ENCODE measurements around the gene EFCAB6.

- no peak for TF ChIP-seq EZH2 (IDR thresholded peaks at IDR 0.05; ENCODE audit: borderline replicate concordance, insufficient read depth, low read depth, low read length, poor library complexity, severe bottlenecking)
- TF ChIP-seq CTCF (IDR thresholded peaks at IDR 0.05), result no peak
Observed at GRCh38 chr22:43849731-43850130, 37.6 kb upstream of the EFCAB6 start.
